HEK293 (cell line): ENCODE measurements around the gene CHRNA10.

Experiments used
- CTCF ChIA-PET: fragments of 350-600 bp; formaldehyde crosslinking; extraction: SDS; loops from one replicate; lab custom pipeline; 2021; ENCODE audit warnings: antibody characterized with exemption; lab: Yijun Ruan, JAX
- POLR2A ChIA-PET: fragments of 300-600 bp; formaldehyde crosslinking; extraction: SDS; loops from one replicate; lab custom pipeline; 2020; ENCODE audit warnings: antibody characterized with exemption, inconsistent platforms; lab: Yijun Ruan, JAX
- H3K27ac ChIP-seq: fragments of 200-500 bp; sonication (Bioruptor generic); 2 replicates; pipeline ENCODE4 v1.5.1; 2014; ENCODE audit warnings: low read depth, low read length, control low read depth, inconsistent platforms; ENCODE audit errors: extremely low read depth
- H3K36me3 ChIP-seq, 2 experiments: fragments of 200-500 bp in 1 of 2; sonication (Bioruptor generic) in 1 of 2; 1 replicate in 1 of 2; 2 replicates in 1 of 2; pipeline ENCODE4 v1.5.1; 2014 to 2017; ENCODE audit warnings: inconsistent platforms in 2 of 2, low read length in 2 of 2; ENCODE audit not compliant: control insufficient read depth in 2 of 2, insufficient read depth in 1 of 2
- H3K4me1 ChIP-seq: fragments of 200-500 bp; sonication (Bioruptor generic); 2 replicates; pipeline ENCODE4 v1.5.1; 2014; ENCODE audit warnings: mild to moderate bottlenecking, low read length, inconsistent platforms; ENCODE audit not compliant: control insufficient read depth, insufficient read depth
- H3K4me3 ChIP-seq: 2 replicates; pipeline ENCODE4 v1.5.1; 2011; ENCODE audit warnings: low read depth, mild to moderate bottlenecking, control low read depth, low read length, moderate library complexity
- H3K9me3 ChIP-seq: fragments of 200-500 bp; sonication (Bioruptor generic); 2 replicates; pipeline ENCODE4 v1.5.1; 2014; ENCODE audit warnings: low read depth, low read length, inconsistent platforms; ENCODE audit not compliant: control insufficient read depth, insufficient read depth
- KLF16 ChIP-seq: fragments of 450-650 bp; formaldehyde crosslinking; IDR thresholded peaks from 2 replicates; pipeline ENCODE4 v1.5.1; 2017; ENCODE audit warnings: missing biosample characterization, missing genetic modification characterization
- KLF7 ChIP-seq: fragments of 450-650 bp; formaldehyde crosslinking; IDR thresholded peaks from 2 replicates; pipeline ENCODE4 v1.5.1; 2016; ENCODE audit warnings: missing biosample characterization, missing genetic modification characterization, borderline replicate concordance
- KLF9 ChIP-seq: fragments of 450-650 bp; formaldehyde crosslinking; IDR thresholded peaks from 2 replicates; pipeline ENCODE4 v1.5.1; 2016; ENCODE audit warnings: missing biosample characterization, missing genetic modification characterization, low read depth
- PRDM4 ChIP-seq: fragments of 450-650 bp; formaldehyde crosslinking; IDR thresholded peaks from 2 replicates; pipeline ENCODE4 v1.5.1; 2017; ENCODE audit warnings: missing biosample characterization, missing genetic modification characterization
- SP2 ChIP-seq: fragments of 450-650 bp; formaldehyde crosslinking; IDR thresholded peaks from 2 replicates; pipeline ENCODE4 v1.5.1; 2016; ENCODE audit warnings: missing biosample characterization, missing genetic modification characterization
- WT1 ChIP-seq: fragments of 450-650 bp; formaldehyde crosslinking; IDR thresholded peaks from 2 replicates; pipeline ENCODE4 v1.5.1; 2016; ENCODE audit warnings: missing biosample characterization, missing genetic modification characterization
- ZFP3 ChIP-seq: fragments of 450-650 bp; formaldehyde crosslinking; IDR thresholded peaks from 2 replicates; pipeline ENCODE4 v1.5.1; 2016; ENCODE audit warnings: low read depth, missing biosample characterization, missing genetic modification characterization
- ZFP37 ChIP-seq: fragments of 450-650 bp; formaldehyde crosslinking; IDR thresholded peaks from 2 replicates; pipeline ENCODE4 v1.5.1; 2016; ENCODE audit warnings: missing biosample characterization, missing genetic modification characterization
- ZFP41 ChIP-seq: fragments of 450-650 bp; formaldehyde crosslinking; IDR thresholded peaks from 2 replicates; pipeline ENCODE4 v1.5.1; 2016; ENCODE audit warnings: missing biosample characterization, missing genetic modification characterization, borderline replicate concordance
- ZNF19 ChIP-seq: fragments of 450-650 bp; formaldehyde crosslinking; IDR thresholded peaks from 2 replicates; pipeline ENCODE4; 2016; ENCODE audit warnings: missing biosample characterization, missing genetic modification characterization, low read depth
- ZNF302 ChIP-seq: fragments of 450-650 bp; formaldehyde crosslinking; IDR thresholded peaks from 2 replicates; pipeline ENCODE4 v1.5.1; 2016; ENCODE audit warnings: missing biosample characterization, missing genetic modification characterization, low read depth
- ZNF354C ChIP-seq: fragments of 450-650 bp; formaldehyde crosslinking; IDR thresholded peaks from 2 replicates; pipeline ENCODE4 v1.5.1; 2016; ENCODE audit warnings: missing biosample characterization, missing genetic modification characterization, low read depth, borderline replicate concordance
- ZNF513 ChIP-seq: fragments of 450-650 bp; IDR thresholded peaks from 2 replicates; pipeline ENCODE4 v1.5.1; 2018; ENCODE audit warnings: missing biosample characterization, missing genetic modification characterization
- ZNF514 ChIP-seq: fragments of 450-650 bp; formaldehyde crosslinking; IDR thresholded peaks from 2 replicates; pipeline ENCODE4 v1.5.1; 2016; ENCODE audit warnings: missing biosample characterization, missing genetic modification characterization
- ZNF530 ChIP-seq: fragments of 450-650 bp; formaldehyde crosslinking; IDR thresholded peaks from 2 replicates; pipeline ENCODE4 v1.5.1; 2016; ENCODE audit warnings: low read depth, missing biosample characterization, missing genetic modification characterization
- ZNF548 ChIP-seq: fragments of 450-650 bp; formaldehyde crosslinking; IDR thresholded peaks from 2 replicates; pipeline ENCODE4 v1.5.1; 2016; ENCODE audit warnings: missing biosample characterization, missing genetic modification characterization
- ZNF658 ChIP-seq: fragments of 450-650 bp; formaldehyde crosslinking; IDR thresholded peaks from 2 replicates; pipeline ENCODE4; 2016; ENCODE audit warnings: missing biosample characterization, missing genetic modification characterization
- ZNF701 ChIP-seq: fragments of 450-650 bp; formaldehyde crosslinking; IDR thresholded peaks from 2 replicates; pipeline ENCODE4 v1.5.1; 2016; ENCODE audit warnings: missing biosample characterization, missing genetic modification characterization

The CHRNA10 gene

GRCh38 chr11:3639841-3640240, 31.3 kb downstream of the CHRNA10 start:
- Histone ChIP-seq H3K36me3 (no peaks in the 10 kb centered on the region), H3K4me3 (no peak overlapping the region)

GRCh38 chr11:3638513-3638912, 32.7 kb downstream of the CHRNA10 start:
- H3K9me3 ChIP-seq = no peaks in the 10 kb centered on the region
- ChIA-PET CTCF (no interaction called here), POLR2A (no interaction called here)
- H3K27ac ChIP-seq = no peak overlapping the region
- no peaks in the 10 kb centered on the region for H3K36me3 ChIP-seq
- TF ChIP-seq ZFP37 (tag by site-specific recombination) (no peak), ZNF354C (tag by site-specific recombination) (no peak), ZFP3 (tag by site-specific recombination) (no peak), ZNF530 (no peak), ZNF658 (no peak), ZFP41 (no peak), ZNF548 (no peak), SP2 (tag by site-specific recombination) (no peak), ZNF19 (tag by site-specific recombination) (no peak), WT1 (tag by site-specific recombination) (no peak), ZNF302 (tag by site-specific recombination) (no peak), KLF7 (no peak), KLF16 (no peak), ZNF701 (tag by site-specific recombination) (no peak)
- H3K4me3 ChIP-seq = no peak overlapping the region
- H3K4me1 ChIP-seq = no peaks in the 10 kb centered on the region

More at GRCh38 chr11:3639841-3640240, 31.3 kb downstream of the CHRNA10 start:
- no peak for TF ChIP-seq KLF9 (tag by site-specific recombination)
- no peak for TF ChIP-seq KLF16
- TF ChIP-seq ZNF513 (tag by site-specific recombination) = no peak
- H3K27ac ChIP-seq = no peak overlapping the region
- H3K4me1 ChIP-seq = no peaks in the 10 kb centered on the region
- no peaks in the 10 kb centered on the region for H3K9me3 ChIP-seq
- ChIA-PET POLR2A (no interaction called here), CTCF (interaction anchor here (0.6 kb wide), 1 partner anchor 69 kb away, joined by 3 read pairs; no protein-coding TSS in a partner anchor)

GRCh38 chr11:3637201-3637600, 34.0 kb downstream of the CHRNA10 start:
- Histone ChIP-seq H3K4me3 (no peak overlapping the region), H3K27ac (no peak overlapping the region), H3K36me3 (no peaks in the 10 kb centered on the region)
- no peak for TF ChIP-seq ZNF514
- TF ChIP-seq ZNF658 = no peak
- TF ChIP-seq PRDM4 (tag by site-specific recombination) = no peak
- TF ChIP-seq, all 188 proteins: peak for 0
- POLR2A ChIA-PET = no interaction called here
- H3K4me1 ChIP-seq = no peaks in the 10 kb centered on the region
- CTCF ChIA-PET = no interaction called here
- H3K9me3 ChIP-seq = no peaks in the 10 kb centered on the region
